ENCODE data around the gene FIGN. TPM values are rescaled to one million over a fixed set of nuclear protein-coding genes. Genes with fewer than 3 reads are reported as not detected.

Gene FIGN
- total and polyA plus RNA-seq, 12 donors, result 2.1 to 17.0 (median 11.9) TPM

DNA sequence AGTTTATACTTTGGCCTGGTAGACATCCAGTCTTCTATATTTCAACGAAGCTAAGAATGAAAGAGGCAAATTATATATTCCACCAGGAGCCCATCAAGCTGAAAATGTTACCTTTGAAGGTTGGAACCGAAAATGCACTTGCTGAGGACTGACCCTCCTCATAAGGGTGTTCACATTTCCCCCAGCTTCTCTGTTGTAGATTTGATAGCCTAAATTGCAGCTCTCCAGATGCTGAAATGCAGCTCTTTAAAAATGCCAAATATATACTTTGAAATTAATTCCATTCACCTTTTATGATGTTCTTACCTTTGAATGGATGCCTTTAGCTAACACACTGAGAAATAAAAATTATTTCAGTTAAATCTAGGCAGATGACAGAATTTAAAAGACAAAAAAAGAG lies 1.8 kb upstream of the FIGN start:
- Histone ChIP-seq H3K36me3 (no peaks in the 10 kb centered on the region), H3K4me1 (peaks cover 0 to 4% (median 0%) of the 10 kb centered on the region in 9 donors), H3K27me3 (peaks cover 0 to 30% (median 0%) of the 10 kb centered on the region in 7 donors), H3K4me3 (no peak overlapping the region), H3K27ac (peak overlapping the region in 1 of 10 donors; percentile 95), H3K9me3 (no peaks in the 10 kb centered on the region)
- TF ChIP-seq, protein P1, sequence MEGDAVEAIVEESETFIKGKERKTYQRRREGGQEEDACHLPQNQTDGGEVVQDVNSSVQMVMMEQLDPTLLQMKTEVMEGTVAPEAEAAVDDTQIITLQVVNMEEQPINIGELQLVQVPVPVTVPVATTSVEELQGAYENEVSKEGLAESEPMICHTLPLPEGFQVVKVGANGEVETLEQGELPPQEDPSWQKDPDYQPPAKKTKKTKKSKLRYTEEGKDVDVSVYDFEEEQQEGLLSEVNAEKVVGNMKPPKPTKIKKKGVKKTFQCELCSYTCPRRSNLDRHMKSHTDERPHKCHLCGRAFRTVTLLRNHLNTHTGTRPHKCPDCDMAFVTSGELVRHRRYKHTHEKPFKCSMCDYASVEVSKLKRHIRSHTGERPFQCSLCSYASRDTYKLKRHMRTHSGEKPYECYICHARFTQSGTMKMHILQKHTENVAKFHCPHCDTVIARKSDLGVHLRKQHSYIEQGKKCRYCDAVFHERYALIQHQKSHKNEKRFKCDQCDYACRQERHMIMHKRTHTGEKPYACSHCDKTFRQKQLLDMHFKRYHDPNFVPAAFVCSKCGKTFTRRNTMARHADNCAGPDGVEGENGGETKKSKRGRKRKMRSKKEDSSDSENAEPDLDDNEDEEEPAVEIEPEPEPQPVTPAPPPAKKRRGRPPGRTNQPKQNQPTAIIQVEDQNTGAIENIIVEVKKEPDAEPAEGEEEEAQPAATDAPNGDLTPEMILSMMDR (IDR thresholded peaks at IDR 0.05), result no peak
- whole genome bisulfite sequencing, 2 donors, result 65 to 67% methylated on average over 2 of the region's 2 CpGs
- ATAC-seq (no peak), DNase-seq (no peak)
- intact Hi-C loops (cut with DNase I), result loop anchor here in 6 of 10 donors (5.0 to 10.0 kb wide), 11 partner anchors 65 to 393 kb away; no protein-coding TSS in a partner anchor

DNA sequence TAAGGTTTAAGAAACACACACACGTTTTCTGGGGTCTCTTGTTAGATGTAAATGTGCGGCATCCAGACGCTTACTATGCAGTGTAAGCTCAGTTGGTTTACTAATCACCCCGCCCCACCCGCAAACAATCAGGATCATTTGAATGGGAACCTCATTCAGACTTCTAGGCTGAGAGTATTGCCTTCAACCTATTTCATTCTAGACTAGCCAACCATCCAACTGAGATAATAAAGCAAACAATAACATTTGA lies 1.3 kb upstream of the FIGN start:
- no peak for DNase-seq
- WGBS, 2 donors, result 22 to 30% methylated on average over 5 of the region's 5 CpGs
- peaks cover 0 to 4% (median 0%) of the 10 kb centered on the region in 9 donors for H3K4me1 ChIP-seq

DNA sequence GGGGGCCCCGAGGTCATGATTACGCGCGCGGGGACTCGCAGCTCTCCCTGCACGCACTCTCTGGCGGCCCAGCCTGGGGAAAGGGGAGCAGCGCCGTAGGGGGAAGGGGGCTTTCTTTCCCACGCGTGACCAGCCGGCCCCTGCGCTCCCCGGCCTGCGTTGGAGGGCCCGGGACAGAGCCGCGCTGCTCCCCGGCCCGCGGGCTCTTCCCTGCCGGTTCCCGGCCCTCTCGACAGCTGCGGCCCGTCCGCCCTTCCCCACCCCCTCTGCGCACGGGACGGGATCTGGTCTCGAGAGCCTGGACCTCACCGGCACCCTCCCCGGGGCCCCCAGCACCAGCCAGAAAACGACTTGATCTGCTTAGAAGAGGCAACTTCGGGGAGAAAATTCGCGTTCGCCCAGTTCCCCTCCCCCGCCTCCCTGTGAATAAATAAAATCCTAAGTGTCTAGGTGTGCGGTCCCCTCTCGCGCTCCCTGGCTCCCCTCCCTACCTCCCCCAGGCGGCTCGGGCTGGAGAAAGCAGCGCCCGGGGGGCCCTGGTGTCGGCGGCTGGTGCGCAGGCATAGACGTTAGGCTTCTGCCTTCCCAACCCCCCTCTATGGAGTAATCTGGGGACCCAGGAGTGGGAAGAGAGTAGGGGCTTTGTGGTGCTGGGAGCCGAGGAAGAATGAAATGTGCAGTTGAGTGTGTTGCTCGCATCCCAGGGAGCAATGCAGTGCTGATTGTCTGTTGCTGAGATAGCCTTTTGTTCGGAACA lies 803 bp upstream of the FIGN start:
- Histone ChIP-seq H3K4me1 (peaks cover 0 to 4% (median 0%) of the 10 kb centered on the region in 9 donors), H3K27me3 (peaks cover 0 to 30% (median 0%) of the 10 kb centered on the region in 7 donors), H3K9me3 (no peaks in the 10 kb centered on the region), H3K4me3 (peak overlapping the region; percentile 46 to 74 (median 72)), H3K27ac (peak overlapping the region; percentile 81 to 96 (median 94)), H3K36me3 (no peaks in the 10 kb centered on the region)
- intact Hi-C loops (cut with DNase I), result loop anchor here in 6 of 10 donors (5.0 to 10.0 kb wide), 11 partner anchors 66 to 392 kb away; no protein-coding TSS in a partner anchor
- TF ChIP-seq, protein P1 (IDR thresholded peaks at IDR 0.05), result peak in 7 of 9 donors; percentile 14 to 42 (median 22)
- ATAC-seq, result peak; percentile 31 to 89 (median 60)
- peak; percentile 34 to 61 for DNase-seq
- 1 to 2% methylated on average over 51 to 53 of the region's 54 CpGs for WGBS, 2 donors

More for the DNA sequence above, 1.3 kb upstream of the FIGN start:
- H3K4me3 ChIP-seq, result peak overlapping the region in 9 of 10 donors; percentile 63 to 74 (median 72)
- H3K36me3 ChIP-seq, result no peaks in the 10 kb centered on the region
- TF ChIP-seq, protein P1 (IDR thresholded peaks at IDR 0.05), result no peak
- ATAC-seq, result no peak
- H3K27ac ChIP-seq, result peak overlapping the region; percentile 81 to 96 (median 94)
- H3K9me3 ChIP-seq, result no peaks in the 10 kb centered on the region
- intact Hi-C loops (cut with DNase I), result loop anchor here in 6 of 10 donors (5.0 to 10.0 kb wide), 11 partner anchors 65 to 392 kb away; no protein-coding TSS in a partner anchor
- peaks cover 0 to 30% (median 0%) of the 10 kb centered on the region in 7 donors for H3K27me3 ChIP-seq

DNA sequence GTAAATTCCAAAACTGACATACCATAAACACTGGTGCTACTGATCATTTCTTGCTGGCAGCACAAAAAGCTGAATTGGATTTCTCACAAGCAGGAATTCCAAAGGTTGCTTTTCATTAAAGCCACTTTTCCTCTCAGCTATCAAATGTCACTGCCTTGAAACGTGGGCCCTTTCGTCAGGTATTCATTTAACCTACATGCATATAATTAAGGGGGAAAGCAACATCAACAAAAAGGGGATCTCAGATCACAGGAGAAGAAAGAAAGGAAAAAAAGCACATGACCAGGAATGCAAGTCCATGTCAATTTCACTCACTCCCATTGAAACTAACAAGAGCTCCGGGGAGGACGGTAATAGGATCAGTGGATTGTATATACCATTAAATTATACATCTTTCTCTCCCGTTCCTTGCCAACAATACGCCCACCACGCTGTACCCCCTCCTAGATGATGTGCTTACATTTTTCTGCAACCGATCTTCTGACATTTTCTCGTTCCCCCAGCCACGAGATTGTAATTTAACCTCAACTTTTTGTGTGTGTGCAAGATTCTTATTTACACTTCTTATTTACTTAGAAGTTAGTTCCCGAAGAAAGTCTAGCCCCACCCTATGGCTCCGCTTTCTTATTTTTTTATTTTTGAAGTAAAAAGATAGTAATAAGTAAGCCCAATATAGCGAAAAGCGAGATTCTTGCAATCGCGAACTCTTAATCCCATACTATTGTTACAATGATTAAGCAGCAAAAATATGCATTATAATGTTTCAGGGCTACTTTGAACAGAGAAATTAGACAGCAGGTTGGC lies 725 bp downstream of the FIGN start:
- Histone ChIP-seq H3K36me3 (no peaks in the 10 kb centered on the region), H3K27ac (peak overlapping the region; percentile 81 to 96 (median 94)), H3K4me3 (peak overlapping the region; percentile 46 to 74 (median 72)), H3K27me3 (peaks cover 0 to 30% (median 0%) of the 10 kb centered on the region in 7 donors), H3K4me1 (peaks cover 0 to 16% (median 4%) of the 10 kb centered on the region in 9 donors), H3K9me3 (no peaks in the 10 kb centered on the region)
- ATAC-seq (peak in 1 of 8 donors; percentile 44), DNase-seq (no peak)
- TF ChIP-seq, protein P1 (IDR thresholded peaks at IDR 0.05), result no peak
- 3 to 4% methylated on average over 16 of the region's 16 CpGs for WGBS, 2 donors
- intact Hi-C loops (cut with DNase I), result loop anchor here in 6 of 10 donors (2.0 to 10.0 kb wide), 16 partner anchors 43 to 390 kb away; no protein-coding TSS in a partner anchor

Data from heart right ventricle (tissue), 16 donors.